ENCODE results near the gene HAVCR2. TPM values are rescaled to one million over a fixed set of nuclear protein-coding genes. Genes with fewer than 3 reads are reported as not detected.

HAVCR2 gene
- total and polyA plus RNA-seq, 2 of the 13 experiments (the other 11 are each of a cell fraction or from before 2014, with no cell fraction given): 0.07 to 0.16 TPM

DNA sequence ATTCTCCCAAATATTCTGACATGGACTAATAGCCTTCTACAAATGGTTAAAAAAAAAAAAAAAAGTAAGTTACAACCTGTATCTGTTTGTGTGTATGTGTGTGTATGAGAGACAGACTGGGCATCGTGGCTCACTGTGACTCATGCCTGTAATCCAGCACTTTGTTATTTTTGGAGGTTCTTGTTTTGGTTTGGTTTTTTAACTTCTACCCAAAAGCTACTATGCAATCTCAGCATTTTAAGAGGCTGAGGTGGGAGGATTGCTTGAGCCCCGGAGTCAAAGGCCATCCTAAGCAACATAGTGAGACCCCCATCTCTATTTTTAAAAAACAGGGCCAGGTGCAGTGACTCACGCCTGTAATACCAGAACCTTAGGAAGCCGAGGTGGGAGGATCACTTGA is 32.3 kb downstream of the HAVCR2 start:
- POLR2A ChIA-PET: no interaction called here
- FAIRE-seq (no peak), ATAC-seq (no peak), DNase-seq (ENCODE audit: low spot score) (no peak)
- in situ Hi-C loops (cut with HindIII; ENCODE audit: extremely low pct_ligation_motif_present, low pct_unique_long_range_greater_than_20kb) (no loop called here), intact Hi-C loops (cut with micrococcal nuclease; ENCODE audit: unreplicated experiment) (no loop called here)
- Histone ChIP-seq H3K27me3 (ENCODE audit: control insufficient read depth in 1 of 2, insufficient read depth in 2 of 2, low read length in 2 of 2) (no peaks in the 10 kb centered on the region), H3K27ac (ENCODE audit: extremely low read length, insufficient read depth, low read length) (no peak overlapping the region), H3K79me2 (ENCODE audit: insufficient read depth, low read length) (no peaks in the 10 kb centered on the region), H3K36me3 (replicated peaks in 1 of 2; ENCODE audit: control insufficient read depth in 1 of 2, insufficient read depth in 2 of 2, low read length in 2 of 2) (no peaks in the 10 kb centered on the region), H2AFZ (ENCODE audit: low read length) (no peak overlapping the region), H3K4me1 (ENCODE audit: insufficient read depth, low read length) (peaks cover 16% of the 10 kb centered on the region), H3K9me3 (ENCODE audit: low read length) (no peaks in the 10 kb centered on the region), H3K9ac (ENCODE audit: insufficient read depth, low read depth, low read length) (no peak overlapping the region), H3K4me2 (ENCODE audit: low read depth, low read length) (no peak overlapping the region), H3K4me3 (replicated peaks in 1 of 3; ENCODE audit: insufficient read depth in 1 of 3, low read depth in 2 of 3, low read length in 3 of 3) (no peak overlapping the region), H4K20me1 (ENCODE audit: insufficient read depth, low read length) (no peaks in the 10 kb centered on the region)
- 55% methylated on average over 4 of the region's 4 CpGs for WGBS (ENCODE audit: low lambda C conversion rate)
- CTCF ChIA-PET (ENCODE audit: low intra/inter-chr PET ratio, low total read pairs): no interaction called here
- no peak for TF ChIP-seq ZNF737 (CRISPR knock-in tag; IDR thresholded peaks at IDR 0.05; ENCODE audit: borderline replicate concordance)
- 0 out of 2 replicates have a peak, but pooled peaks have one; percentile 34 for TF ChIP-seq ZNF652 (CRISPR knock-in tag; IDR thresholded peaks at IDR 0.05; ENCODE audit: borderline replicate concordance, low read depth)
- peak in 1 of 2 experiments; percentile 20; a peak in 1 of 4 replicates for TF ChIP-seq MAFK (conservative IDR thresholded peaks at IDR 0.05 in 1 of 2, IDR thresholded peaks at IDR 0.05 in 1 of 2; ENCODE audit: low read length in 2 of 2)
- BruUV-seq (replicated peaks): no TSS peak

GRCh38 chr5:157072508-157072907 is 36.3 kb downstream of the HAVCR2 start:
- no peak for DNase-seq (ENCODE audit: low spot score)
- no TSS peak for BruUV-seq (replicated peaks)
- Histone ChIP-seq H3K9me3 (ENCODE audit: low read length) (no peaks in the 10 kb centered on the region), H3K9ac (ENCODE audit: insufficient read depth, low read depth, low read length) (no peak overlapping the region), H3K36me3 (replicated peaks in 1 of 2; ENCODE audit: control insufficient read depth in 1 of 2, insufficient read depth in 2 of 2, low read length in 2 of 2) (no peaks in the 10 kb centered on the region), H3K4me2 (ENCODE audit: low read depth, low read length) (no peak overlapping the region), H4K20me1 (ENCODE audit: insufficient read depth, low read length) (no peaks in the 10 kb centered on the region), H3K27ac (ENCODE audit: extremely low read length, insufficient read depth, low read length) (peak overlapping the region; percentile 17), H2AFZ (ENCODE audit: low read length) (no peak overlapping the region), H3K27me3 (ENCODE audit: control insufficient read depth in 1 of 2, insufficient read depth in 2 of 2, low read length in 2 of 2) (no peaks in the 10 kb centered on the region), H3K4me1 (ENCODE audit: insufficient read depth, low read length) (peaks cover 56% of the 10 kb centered on the region), H3K79me2 (ENCODE audit: insufficient read depth, low read length) (no peaks in the 10 kb centered on the region), H3K4me3 (replicated peaks in 1 of 3; ENCODE audit: insufficient read depth in 1 of 3, low read depth in 2 of 3, low read length in 3 of 3) (no peak overlapping the region)
- in situ Hi-C loops (cut with HindIII; ENCODE audit: extremely low pct_ligation_motif_present, low pct_unique_long_range_greater_than_20kb) (no loop called here), intact Hi-C loops (cut with micrococcal nuclease; ENCODE audit: unreplicated experiment) (no loop called here)
- no peak for FAIRE-seq
- ChIA-PET POLR2A (no interaction called here), CTCF (ENCODE audit: low intra/inter-chr PET ratio, low total read pairs) (no interaction called here)
- ATAC-seq: peak; percentile 33; the same call in 1 of the 3 replicates
- 7% methylated on average over 3 of the region's 3 CpGs for WGBS (ENCODE audit: low lambda C conversion rate)
- no peak; the same call in 1 of the 2 replicates for TF ChIP-seq HMG20A (CRISPR knock-in tag; IDR thresholded peaks at IDR 0.05; ENCODE audit: borderline replicate concordance)
- TF ChIP-seq AHDC1 (CRISPR knock-in tag; IDR thresholded peaks at IDR 0.05; ENCODE audit: borderline replicate concordance): peak; percentile 54; the same call in 1 of the 2 replicates
- peak; percentile 50; the same call in 1 of the 2 replicates for TF ChIP-seq SALL1 (CRISPR knock-in tag; IDR thresholded peaks at IDR 0.05)
- TF ChIP-seq ELF4 (CRISPR knock-in tag; IDR thresholded peaks at IDR 0.05; ENCODE audit: borderline replicate concordance): no peak
- peak; percentile 26; the same call in 1 of the 2 replicates for TF ChIP-seq SOX5 (CRISPR knock-in tag; IDR thresholded peaks at IDR 0.05; ENCODE audit: borderline replicate concordance)
- 0 out of 2 replicates have a peak, but pooled peaks have one; percentile 14 for TF ChIP-seq RARA (CRISPR knock-in tag; IDR thresholded peaks at IDR 0.05)
- peak; percentile 45; the same call in 1 of the 2 replicates for TF ChIP-seq ZNF670 (CRISPR knock-in tag; IDR thresholded peaks at IDR 0.05; ENCODE audit: borderline replicate concordance)
- TF ChIP-seq ZNF776 (CRISPR knock-in tag; IDR thresholded peaks at IDR 0.05): no peak
- no peak for TF ChIP-seq DR1 (CRISPR knock-in tag; IDR thresholded peaks at IDR 0.05)
- peak; percentile 72 for TF ChIP-seq FOSL2 (CRISPR knock-in tag; IDR thresholded peaks at IDR 0.05)

All from HepG2 (cell line).